Pons (tissue), 1 donor: Measurements from ENCODE around the gene ORM1.

Source experiments
- DNase-seq: peaks from one replicate; pipeline ENCODE4 v3.0.0-alpha.2; 2016; ENCODE audit warnings: low spot score

Gene ORM1

DNA sequence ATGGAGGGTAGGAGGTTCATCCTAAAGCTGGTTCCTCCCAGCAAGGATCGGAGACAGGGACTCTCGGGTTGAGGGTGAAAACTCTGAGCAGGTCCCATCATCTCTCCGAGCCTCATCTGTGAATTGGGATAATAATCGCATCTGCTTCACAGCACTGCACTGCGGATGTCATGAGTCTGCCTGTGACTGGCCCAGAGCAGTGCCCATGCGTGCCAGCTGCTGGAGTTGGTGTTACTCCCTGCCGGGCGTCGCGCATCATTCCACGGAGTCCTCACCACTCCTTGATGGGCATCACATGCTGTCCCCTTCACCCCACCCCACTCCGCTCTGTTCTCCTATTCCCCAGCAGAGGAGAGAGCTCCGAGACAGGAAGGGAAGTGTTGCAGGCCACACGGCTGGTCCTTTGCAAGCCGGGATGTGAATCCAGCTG is 35.1 kb upstream of the ORM1 start:
- no peak for DNase-seq

- DNase-seq, result no peak
Measured at GRCh38 chr9:114288193-114289091, 34.5 kb upstream of the ORM1 start.

DNA sequence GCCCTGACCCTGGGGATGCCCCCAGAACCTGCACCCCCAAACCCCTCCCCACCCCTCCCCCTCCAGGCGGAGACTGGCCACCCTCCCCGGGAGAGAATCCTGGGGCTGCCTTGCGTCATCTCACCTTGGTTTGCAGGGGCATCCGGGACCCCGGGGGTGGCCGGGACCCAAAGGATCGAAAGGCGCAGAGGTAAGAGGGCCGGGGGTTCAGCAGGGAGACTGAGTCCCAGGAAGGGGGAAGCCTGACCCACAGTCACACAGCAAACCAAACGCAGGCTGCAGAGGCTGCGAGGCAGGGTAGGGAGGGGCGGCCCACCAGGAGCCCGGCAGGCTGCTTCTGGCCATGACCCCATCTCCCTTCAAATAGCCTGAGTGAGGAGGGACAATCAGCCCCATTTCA is 33.8 kb upstream of the ORM1 start:
- DNase-seq, result no peak

DNA sequence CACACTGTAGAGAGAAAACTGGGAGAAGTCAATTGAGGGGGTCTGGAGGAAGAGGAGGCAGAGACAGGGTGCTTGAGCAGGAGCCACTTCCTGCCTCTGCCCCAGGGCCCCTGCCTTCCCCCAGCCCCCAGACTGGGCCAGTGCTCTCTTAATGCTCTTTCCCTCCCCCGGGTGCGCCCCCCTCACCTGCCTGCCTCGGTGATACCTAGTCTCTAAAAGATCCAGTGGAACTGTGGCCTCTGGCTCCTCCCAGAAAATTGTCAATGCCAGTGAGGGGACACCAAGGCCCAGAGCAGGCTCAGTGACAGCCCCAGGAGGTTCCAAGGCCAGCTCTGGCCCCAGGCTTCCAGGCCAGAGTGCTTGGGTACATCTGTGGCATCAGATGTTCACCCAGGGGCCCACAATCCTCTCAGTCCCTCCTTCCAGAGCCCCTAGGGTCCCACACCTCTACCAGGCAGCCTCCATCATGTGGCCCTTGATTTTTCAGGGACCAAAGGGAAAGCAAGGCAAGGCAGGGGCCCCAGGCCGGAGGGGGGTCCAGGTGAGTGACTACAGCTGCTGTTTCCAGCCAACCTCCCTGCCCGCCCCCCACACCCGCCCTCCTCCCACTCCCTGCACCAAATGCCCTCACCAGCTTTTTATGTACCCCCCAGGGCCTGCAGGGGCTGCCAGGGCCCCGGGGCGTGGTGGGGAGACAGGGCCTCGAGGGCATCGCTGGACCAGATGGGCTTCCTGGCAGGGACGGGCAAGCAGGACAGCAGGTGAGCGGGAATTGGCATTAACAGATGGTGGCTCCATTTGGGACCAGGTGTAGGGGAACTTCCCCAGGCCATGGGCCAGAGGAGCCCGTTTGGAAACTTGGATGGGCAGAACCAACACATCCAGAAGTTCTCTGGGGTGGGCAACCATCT is 33.1 kb upstream of the ORM1 start:
- no peak for DNase-seq

DNA sequence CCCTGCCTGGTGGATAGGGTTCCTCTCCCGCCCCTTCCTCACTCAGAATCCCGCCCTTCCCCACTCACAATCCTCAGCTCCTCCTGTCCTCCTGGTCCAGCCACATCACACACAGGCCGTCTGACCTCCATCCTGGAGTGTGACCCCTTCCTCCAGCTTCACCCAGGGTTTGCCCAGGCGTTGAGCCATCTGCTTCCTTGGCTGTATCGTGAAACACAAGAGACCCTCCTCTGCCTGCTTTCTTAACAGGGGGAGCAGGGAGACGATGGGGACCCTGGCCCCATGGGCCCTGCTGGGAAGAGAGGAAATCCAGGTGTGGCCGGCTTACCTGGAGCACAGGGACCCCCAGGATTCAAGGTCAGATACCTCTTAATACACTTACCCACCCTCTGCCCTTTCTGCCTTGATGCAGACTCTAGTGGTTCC is 32.3 kb upstream of the ORM1 start:
- no peak for DNase-seq

GRCh38 chr9:114291064-114291474 is 31.8 kb upstream of the ORM1 start:
- DNase-seq, result peak; percentile 51

- no peak for DNase-seq
Measured at GRCh38 chr9:114291886-114292590, 30.9 kb upstream of the ORM1 start.

DNA sequence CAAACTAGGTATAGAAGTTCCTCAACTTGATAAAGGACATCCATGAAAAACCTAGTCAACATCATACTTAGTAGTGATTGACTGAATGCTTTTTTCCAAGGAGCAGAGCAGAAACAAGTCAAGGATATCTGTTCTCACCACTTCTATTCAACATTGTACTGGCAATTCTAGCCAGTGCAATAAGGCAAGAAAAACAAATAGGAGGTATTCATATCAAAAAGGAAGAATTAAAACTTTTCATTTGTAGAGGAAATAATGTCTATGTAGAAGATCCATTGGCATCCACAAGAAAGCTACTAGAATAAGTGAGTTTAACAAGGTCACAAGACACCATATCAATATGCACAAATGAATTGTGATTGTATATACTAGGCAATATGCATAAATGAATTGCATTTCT is 28.2 kb upstream of the ORM1 start:
- no peak for DNase-seq

DNA sequence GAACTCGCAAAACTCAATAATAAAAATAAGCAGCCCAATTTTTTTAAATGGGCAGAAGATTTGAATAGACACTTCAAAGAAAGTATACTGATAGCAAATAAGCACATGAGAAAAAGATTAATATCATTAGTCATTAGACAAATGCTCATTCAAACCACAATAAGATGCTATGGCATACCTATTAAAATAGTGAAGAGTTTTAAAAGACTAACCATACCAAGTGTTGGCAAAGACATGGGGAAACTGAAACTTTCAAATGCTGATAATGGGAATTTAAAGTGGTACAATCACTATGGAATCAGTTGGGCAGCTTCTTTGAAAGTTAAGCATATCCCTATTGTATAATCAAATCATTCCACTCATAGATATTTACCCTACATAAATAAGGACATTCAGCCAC is 26.6 kb upstream of the ORM1 start:
- no peak for DNase-seq

- no peak for DNase-seq
Measured at GRCh38 chr9:114299286-114300152, 23.4 kb upstream of the ORM1 start.

DNA sequence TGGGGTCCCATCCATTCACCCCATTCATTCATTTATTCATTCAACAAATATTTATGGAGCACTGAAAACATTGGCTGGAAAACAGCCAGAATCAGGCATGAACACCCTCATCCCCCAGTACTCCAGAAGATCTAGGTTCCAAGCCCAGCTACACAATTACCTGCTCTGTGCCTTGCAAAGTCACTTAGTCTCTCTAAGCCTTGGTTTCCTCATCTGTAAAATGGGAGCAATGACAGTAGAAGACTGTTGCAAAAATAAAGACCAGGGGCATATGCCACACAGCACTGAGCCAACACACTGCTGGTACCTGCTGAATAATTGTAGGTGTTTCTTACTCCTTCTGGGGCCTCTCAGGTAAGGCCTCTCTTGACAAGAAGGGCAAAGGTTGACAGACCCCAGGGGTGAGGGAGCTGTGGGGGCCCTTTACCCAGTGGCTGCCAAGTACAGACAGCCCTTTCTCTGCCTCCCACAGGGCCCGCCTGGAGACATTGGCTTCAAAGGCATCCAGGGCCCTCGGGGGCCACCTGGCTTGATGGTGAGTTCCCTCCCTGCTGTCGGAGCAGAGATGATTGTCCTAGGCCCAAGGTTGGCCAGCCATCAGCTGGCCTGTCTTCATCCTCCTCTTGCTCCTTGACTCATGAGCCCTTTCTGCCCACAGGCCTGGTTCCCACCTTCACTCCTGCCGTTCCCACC is 22.6 kb upstream of the ORM1 start:
- DNase-seq, result no peak

GRCh38 chr9:114300846-114301797 is 21.8 kb upstream of the ORM1 start:
- DNase-seq, result no peak

DNA sequence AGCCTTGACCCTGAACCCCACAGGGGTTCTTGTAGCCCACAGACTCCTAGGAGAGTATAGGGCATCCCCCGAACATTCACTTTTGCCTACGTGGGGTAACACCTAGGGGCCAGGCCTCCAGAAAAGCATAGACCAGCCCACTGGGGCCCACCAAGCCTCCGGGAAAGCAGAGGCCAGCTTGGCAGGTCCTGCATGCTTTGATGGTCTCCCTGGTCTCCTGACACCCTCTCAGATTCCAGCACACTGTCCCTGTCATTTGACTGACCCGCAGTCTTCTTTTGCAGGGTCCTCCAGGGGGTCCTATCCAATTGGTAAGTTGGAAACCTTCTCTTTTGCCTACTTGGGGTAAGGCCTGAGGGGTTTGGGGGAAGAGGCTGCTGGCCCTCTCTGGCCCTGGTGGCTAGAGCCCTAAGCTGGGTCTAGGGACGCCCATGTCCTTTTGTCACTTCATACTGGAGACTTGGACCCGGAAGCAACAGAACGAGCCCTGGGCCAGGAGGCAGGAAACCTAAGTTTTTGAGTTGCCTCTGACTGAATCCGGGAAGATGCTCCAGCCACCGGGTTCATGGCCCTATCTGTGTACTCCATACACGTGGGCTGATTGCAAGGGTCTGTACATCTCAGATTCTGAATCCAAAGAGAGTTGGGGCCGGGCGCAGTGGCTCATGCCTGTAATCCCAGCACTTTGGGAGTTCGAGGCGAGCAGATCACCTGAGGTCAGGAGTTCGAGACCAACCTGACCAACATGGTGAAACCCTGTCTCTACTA is 20.9 kb upstream of the ORM1 start:
- no peak for DNase-seq

DNA sequence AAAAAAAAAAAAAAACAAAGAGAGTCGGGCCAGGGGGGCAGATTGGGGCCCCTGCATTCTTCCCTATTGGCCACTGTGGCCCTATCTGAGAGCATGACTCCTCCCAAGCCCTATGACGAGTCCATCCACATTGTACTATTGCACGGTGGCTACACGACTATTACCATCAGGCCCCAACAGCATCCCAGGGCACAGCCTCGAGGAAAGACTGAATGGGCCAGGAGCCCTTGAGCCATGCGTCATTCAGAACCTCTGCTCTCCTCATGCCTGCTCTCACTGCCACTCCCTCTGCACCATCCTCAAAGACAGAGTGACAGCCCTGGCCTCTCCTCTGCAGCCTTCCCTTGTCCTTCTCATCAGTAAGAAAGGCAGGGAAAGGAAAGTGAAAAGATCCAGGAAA is 20.2 kb upstream of the ORM1 start:
- DNase-seq, result no peak

- no peak for DNase-seq
Measured at GRCh38 chr9:114303571-114303970, 19.3 kb upstream of the ORM1 start.

DNA sequence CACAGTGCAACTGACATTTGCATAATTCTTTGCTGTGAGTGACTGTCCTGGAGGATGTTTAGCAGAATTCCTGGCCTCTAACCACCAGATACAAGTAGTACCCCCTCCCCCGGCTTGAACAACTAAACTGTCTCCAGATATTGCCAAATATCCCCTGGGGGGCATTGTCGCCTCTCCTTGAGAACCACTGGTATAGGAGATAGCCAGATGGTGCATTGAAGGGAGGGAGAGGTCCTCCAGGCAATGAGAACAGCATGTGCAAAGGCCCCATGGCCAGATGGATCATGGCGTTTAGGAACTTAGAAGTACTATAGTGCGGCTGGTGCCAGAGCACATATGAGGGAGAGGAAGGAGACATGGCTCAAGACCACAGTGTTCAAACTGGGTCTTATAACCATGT is 18.9 kb upstream of the ORM1 start:
- no peak for DNase-seq

- no peak for DNase-seq
Measured at GRCh38 chr9:114304416-114305188, 18.3 kb upstream of the ORM1 start.

GRCh38 chr9:114307899-114308267 is 15.0 kb upstream of the ORM1 start:
- DNase-seq, result no peak
